CD4-positive, alpha-beta T cell treated with Interleukin-4 for 4 hours (primary cell): ENCODE results near the gene PCCA.
"Not testable (repeated sequence)": the region's sequence is repeated elsewhere in the genome, so short reads cannot be mapped to it uniquely, and the experiment has no call there.

Source experiments
- DNase-seq: peaks from one replicate; pipeline ENCODE4 v3.0.0-alpha.2; 2020

The PCCA gene

GRCh38 chr13:100197591-100198365, 108.9 kb downstream of the PCCA start:
- no peak for DNase-seq

DNA sequence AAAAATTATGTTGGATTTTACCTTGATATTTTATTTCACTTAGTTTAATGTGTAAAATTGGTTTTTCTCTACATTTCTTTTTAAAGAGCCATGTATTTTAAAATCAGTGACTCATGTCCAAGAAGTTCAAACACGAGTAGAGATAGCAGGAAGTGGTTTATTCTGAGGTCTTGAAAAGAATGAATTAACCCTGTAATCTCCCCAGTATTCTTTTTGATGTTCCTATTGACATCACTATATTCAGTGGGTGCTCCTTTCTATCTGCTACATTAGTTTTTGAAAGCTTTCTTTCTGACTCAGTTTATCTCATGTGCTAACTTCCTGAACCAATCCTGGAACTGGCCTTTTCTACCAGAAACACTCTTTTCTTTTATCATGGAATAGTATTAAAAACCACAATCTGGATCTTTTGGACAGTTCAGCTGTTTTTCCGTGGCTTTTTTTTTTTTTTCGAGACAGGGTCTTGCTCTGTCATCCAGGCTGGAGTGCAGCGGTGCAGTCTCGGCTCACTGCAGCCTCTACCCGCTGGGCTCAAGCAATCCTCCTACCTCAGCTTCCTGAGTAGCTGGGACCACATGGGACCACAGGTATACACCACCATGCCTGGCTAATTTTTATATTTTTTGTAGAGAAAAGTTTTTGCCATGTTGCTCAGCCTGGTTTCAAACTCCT, 114.9 kb downstream of the PCCA start:
- DNase-seq: peak; percentile 42

DNA sequence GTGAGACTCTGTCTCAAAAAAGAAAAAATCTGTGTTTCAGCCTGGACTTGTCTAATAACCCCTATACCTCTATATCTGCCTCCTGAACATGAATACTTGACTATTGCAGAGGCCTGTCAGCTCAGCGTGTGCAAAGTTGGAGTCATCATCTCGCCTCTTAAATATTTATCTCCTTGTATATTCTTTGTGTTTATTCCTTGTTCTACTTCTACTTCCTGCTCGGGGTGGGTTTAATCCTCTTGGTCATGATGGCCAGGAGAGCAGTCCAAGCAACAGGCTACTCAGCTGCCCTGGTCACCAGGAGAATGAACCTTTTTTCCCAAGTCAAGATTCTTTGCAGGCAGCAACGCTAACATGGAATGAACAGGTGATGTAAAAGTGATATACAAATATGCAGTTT, 119.1 kb downstream of the PCCA start:
- DNase-seq: no peak

DNA sequence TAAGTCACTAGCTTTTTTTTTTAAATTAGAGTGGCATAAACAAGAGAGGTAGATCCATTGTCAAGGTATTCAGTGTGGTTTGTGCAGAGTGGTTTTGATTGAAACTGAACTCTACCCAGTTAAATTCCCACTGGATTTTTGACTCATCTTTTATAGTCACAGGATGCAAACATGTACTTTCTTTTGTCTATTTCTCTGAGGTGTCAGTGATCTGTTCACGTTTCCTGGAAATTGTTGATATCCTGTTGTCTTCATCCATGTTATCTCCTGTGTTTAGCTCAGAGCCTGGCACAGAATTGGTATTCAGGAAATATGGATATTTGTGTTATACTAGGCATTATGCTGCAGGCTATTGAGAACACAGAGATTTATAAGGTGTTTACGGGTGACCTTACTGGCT, 119.7 kb downstream of the PCCA start:
- DNase-seq: no peak

GRCh38 chr13:100209857-100210825, 121.2 kb downstream of the PCCA start:
- DNase-seq: no peak

DNA sequence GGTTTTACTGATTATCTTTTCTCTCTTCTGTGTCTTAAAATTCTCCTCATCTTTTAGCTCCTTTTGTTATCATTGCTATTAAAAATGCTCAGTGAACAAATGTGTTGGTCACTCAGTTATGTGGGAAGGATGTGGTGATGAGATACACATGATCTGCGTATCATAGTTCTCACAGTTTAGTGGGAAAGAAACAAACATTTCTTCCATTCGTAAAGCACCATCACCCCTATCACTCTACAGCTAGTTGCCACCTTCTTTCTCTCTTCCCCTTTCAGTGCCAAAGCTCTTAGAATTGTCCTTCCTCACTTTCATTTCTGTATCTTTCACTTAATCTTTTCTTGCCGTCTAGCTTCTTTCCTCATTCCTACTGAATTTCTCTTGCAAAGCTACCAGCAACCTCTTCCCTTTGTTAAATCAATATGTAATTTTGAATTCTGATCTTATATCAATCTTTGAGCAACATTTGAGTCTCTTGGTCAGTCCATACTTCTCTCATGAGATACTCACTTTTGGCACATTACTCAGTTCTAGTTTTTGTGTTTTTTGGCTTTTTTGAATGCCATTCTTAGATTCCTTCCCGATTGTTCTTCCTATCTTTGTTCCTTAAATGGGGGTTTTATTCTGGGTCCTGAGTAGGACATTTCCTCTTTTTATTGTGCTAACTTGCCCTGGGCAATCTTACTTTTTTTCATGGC, 122.3 kb downstream of the PCCA start:
- DNase-seq: no peak

DNA sequence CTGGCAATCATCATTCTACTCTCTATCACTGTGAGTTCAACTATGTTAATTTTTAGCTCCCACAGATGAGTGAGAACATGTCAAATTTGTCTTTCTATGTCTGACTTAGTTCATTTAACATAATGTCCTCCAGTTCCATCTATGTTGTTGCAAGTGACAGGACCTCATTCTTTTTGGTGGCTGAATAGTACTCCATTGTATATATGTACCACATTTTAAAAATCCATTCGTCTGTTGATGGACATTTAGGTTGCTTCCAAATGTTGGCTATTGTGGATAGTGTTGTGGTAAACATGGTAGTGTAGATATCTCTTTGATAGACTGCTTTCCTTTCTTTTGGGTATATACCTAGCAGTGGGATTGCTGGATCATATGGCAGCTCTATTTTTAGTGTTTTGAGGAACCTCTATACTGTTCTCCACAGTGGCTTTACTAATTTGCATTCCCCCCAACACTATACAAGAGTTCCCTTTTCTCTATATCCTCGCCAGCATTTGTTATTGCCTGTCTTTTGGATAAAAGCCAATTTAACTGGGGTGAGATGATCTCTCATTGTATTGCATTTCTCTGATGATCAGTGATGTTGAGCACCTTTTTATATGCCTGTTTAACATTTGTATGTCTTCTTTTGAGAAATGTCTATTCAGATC, 124.1 kb downstream of the PCCA start:
- DNase-seq: no peak

GRCh38 chr13:100213576-100213975, 124.7 kb downstream of the PCCA start:
- DNase-seq: no peak

- no peak for DNase-seq
Measured at GRCh38 chr13:100214886-100215285, 126.0 kb downstream of the PCCA start.

- no peak for DNase-seq
Measured at GRCh38 chr13:100221166-100221565, 132.3 kb downstream of the PCCA start.

DNA sequence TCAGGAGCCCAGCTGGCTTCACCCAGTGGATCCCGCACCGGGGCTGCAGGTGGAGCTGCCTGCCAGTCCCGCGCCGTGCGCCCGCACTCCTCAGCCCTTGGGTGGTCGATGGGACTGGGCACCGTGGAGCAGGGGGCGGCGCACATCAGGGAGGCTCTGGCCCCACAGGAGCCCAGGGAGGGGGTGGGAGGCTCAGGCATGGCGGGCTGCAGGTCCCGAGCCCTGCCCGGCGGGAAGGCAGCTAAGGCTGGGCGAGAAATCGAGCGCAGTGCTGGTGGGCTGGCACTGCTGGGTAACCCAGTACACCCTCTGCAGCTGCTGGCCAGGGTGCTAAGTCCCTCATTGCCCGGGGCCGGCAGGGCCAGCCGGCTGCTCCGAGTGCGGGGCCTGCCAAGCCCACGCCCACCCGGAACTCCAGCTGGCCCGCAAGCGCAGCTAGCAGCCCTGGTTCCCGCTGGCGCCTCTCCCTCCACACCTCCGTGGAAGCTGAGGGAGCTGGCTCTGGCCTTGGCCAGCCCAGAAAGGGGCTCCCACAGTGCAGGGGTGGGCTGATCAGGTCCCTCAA, 135.2 kb downstream of the PCCA start:
- DNase-seq: not testable (repeated sequence)

DNA sequence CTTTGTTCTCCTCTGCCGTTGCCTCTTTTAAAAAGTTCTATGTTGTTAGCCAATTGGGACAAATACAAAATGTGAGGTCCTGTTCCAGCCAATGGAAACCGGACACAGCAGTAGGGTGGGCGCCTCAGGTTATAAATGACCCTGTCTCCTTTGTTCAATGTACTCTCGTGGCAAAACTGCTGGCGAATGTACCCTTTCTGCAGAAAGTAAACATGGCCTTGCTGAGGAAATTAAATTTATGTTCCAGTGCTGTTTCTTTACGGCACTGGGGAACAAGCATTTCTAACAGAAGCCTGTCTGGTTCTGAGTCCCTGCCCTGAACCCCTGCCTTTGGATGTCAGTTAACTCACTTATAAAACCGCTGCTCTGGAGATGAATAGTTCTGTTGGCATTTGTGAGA, 140.7 kb downstream of the PCCA start:
- no peak for DNase-seq

GRCh38 chr13:100230769-100231149, 141.9 kb downstream of the PCCA start:
- DNase-seq: no peak

DNA sequence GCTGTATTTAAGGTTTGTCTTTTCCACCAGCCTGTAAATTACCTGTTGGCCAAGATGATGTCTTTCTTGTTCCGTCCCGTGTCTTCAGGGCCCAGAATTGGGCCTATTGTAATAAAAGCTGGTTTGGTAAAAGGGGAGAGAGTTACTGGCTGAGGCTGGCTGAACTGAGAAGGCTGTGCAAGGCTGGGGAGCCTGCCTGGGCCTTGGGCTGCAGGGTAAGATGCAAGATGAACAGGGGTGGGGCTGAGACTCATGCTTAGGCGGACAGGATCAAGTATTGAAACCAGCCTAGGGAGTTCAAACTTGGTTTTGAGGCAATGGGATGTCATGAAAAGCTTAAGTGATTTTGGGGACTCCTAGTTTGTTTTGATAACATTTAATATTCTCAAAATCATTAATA, 142.3 kb downstream of the PCCA start:
- DNase-seq: no peak

DNA sequence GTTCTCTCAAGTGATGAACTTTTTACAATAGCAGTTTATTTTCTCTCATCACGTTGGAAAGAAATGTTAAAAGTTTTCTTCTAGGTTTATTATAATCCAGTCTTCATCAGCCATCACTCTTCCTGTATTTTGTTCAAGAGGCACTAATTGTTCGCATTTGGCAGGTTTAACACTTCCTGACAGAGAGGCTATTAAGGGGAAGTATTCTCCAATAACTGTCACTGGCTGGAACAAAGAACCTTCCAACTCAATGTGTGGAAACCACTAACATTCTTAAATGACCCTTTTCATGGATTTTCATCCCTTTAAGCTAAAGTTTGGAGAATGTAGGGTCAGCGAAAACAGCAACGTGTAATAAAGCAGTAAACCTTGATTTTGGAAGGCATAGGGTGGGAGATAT, 145.1 kb downstream of the PCCA start:
- no peak for DNase-seq

- no peak for DNase-seq
Measured at GRCh38 chr13:100234524-100235136, 145.7 kb downstream of the PCCA start.

GRCh38 chr13:100235311-100235901, 146.5 kb downstream of the PCCA start:
- DNase-seq: peak; percentile 54

DNA sequence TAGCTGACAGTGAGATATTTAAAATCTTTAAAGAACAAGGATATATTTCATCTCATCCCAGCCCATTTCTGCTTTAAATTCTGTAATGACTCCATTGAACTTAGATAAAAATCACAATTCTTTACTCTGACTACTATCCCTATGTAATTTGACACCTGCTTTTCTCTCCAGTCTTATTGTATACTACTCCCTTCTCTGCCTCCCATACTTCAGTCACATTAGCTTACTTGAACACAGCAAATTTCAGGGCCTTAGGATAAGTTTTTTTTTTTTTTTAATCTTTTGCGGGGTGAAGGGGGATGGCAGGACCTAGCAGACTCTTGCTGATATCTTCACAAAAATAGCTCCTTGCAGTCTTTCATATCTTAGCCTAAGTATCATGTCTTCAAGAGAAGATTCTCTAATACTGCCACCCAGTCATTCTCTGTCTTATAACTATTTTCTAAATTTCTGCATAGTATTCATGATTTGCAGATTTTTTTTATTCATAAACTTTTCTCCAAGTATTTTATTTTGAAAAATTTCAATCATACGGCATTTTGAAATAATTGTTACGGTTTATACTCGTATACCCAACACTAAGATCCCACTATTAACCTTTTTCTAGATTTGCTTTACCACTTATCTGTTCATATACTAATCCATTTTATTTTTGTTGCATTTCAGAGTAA, 151.4 kb downstream of the PCCA start:
- DNase-seq: no peak

DNA sequence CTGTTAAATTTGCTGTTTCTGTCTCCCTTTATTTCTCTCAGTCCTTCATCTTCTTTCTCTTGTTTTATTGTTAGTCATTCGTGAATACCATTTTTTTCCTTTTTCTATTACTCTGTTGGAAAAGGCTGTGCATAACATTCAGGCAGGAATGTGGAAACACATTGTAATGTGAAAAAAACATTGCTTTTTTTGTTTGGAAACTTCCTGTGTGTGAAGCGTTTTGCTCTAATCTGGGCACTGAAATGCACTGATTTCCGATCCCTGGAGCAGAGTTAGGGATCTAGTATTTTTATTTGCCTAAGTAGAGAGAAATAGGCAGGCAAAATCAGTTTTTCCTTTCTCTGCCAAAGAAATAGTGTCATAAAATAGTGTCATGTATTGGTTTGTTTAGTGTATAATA, 155.5 kb downstream of the PCCA start:
- no peak for DNase-seq

DNA sequence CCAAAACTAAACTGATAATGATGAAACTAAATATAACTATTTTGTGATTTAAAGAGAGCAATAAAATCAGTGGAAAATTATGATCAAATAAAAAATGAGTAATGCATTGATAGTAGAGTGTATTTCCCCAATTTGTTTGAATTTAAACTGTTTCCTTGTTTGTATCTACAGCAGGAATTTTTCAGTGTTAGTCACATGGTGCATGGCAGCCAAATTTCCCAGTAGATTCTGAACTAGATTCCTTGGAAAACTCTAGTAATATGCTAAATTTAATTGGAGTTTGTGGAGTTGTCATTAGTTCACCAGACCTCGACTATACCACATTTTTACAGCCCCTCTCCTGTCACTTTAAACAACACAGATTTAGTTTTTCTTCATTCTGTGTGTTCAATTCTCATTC, 156.2 kb downstream of the PCCA start:
- DNase-seq: no peak

GRCh38 chr13:100247937-100248336, 159.0 kb downstream of the PCCA start:
- DNase-seq: no peak
